Lung (tissue), 12 donors: ENCODE results near the gene IER2. TPM values are rescaled to one million over a fixed set of nuclear protein-coding genes. Genes with fewer than 3 reads are reported as not detected.

Experiments
- ATAC-seq: fragments of 200-7000 bp; cut with Tn5 transposase; one replicate; pipeline ENCODE4 v1.9.1; 2020; ENCODE audit warnings: moderate number of reproducible peaks; ENCODE audit not compliant: insufficient read depth, low FRiP score
- DNase-seq, 3 donors: peaks; one replicate each; pipeline ENCODE4 v3.0.0-alpha.2; 2013 to 2017
- H3K27ac ChIP-seq, 2 donors: one replicate each; pipeline ENCODE4 v1.5.1; 2013; ENCODE audit warnings: mild to moderate bottlenecking in 2 of 2, moderate library complexity in 2 of 2, control low read depth in 1 of 2, inconsistent platforms in 1 of 2, low read depth in 1 of 2, low read length in 1 of 2
- H3K27me3 ChIP-seq, 3 donors: one replicate each; pipeline ENCODE4 v1.5.1; 2013; ENCODE audit warnings: low read length in 2 of 3; ENCODE audit not compliant: control insufficient read depth in 3 of 3, insufficient read depth in 3 of 3
- H3K36me3 ChIP-seq, 4 donors: one replicate each; pipeline ENCODE4 v1.5.1; 2013; ENCODE audit warnings: low read length in 4 of 4, mild to moderate bottlenecking in 1 of 4, moderate library complexity in 1 of 4; ENCODE audit not compliant: control insufficient read depth in 4 of 4, insufficient read depth in 4 of 4
- H3K4me1 ChIP-seq, 5 donors: one replicate each; pipeline ENCODE4 v1.5.1; 2013; ENCODE audit warnings: low read length in 5 of 5, mild to moderate bottlenecking in 2 of 5, moderate library complexity in 1 of 5; ENCODE audit not compliant: control insufficient read depth in 5 of 5, insufficient read depth in 5 of 5
- H3K4me3 ChIP-seq: one replicate; pipeline ENCODE4 v1.5.1; 2013; ENCODE audit warnings: mild to moderate bottlenecking, control low read depth, moderate library complexity
- H3K9ac ChIP-seq, 2 donors: one replicate each; pipeline ENCODE4 v1.5.1; 2013; ENCODE audit warnings: low read length in 2 of 2, control low read depth in 1 of 2; ENCODE audit not compliant: insufficient read depth in 1 of 2
- H3K9me3 ChIP-seq, 4 donors: one replicate each; pipeline ENCODE4 v1.5.1; 2013; ENCODE audit warnings: low read length in 3 of 4, mild to moderate bottlenecking in 1 of 4, moderate library complexity in 1 of 4; ENCODE audit not compliant: control insufficient read depth in 4 of 4, insufficient read depth in 3 of 4
- WGBS, 2 donors: extraction: QIAGEN DNeasy Blood & Tissue Kit; methylation state at CpG; one replicate each; pipeline ENCODE4 v1.1.7; 2013; 5-methylcytosine and 5-hydroxymethylcytosine counted together
- polyA plus RNA-seq, 2 donors: library from polyadenylated mRNA; stranded (reverse); fragments of 200-250 nt; gene quantifications; one replicate each; pipeline ENCODE4 v1.2.1, GENCODE V29; 2013
- total RNA-seq, 2 donors: library from RNA; depleted of rRNA in 1 of 2; stranded (reverse); fragments of >200 nt in 1 of 2; gene quantifications; one replicate each; pipeline ENCODE4 v1.2.1, GENCODE V29; 2014 to 2021
- TF ChIP-seq, protein P1 (sequence below): IDR thresholded peaks from 2 replicates; pipeline ENCODE4 v1.5.1; 2012; ENCODE audit warnings: mild to moderate bottlenecking; ENCODE audit errors: control extremely low read depth, extremely low read depth
- donor health status: control.
- donor health status: control.
- donor health status: Bipolar disorder and iron deficiency.
- donor health status: healthy.
- donor health status: DM: yes; HTN: yes; CAD: no.

The IER2 gene
- total and polyA plus RNA-seq, 4 donors: 29.8 to 242 (median 93.0) TPM

DNA sequence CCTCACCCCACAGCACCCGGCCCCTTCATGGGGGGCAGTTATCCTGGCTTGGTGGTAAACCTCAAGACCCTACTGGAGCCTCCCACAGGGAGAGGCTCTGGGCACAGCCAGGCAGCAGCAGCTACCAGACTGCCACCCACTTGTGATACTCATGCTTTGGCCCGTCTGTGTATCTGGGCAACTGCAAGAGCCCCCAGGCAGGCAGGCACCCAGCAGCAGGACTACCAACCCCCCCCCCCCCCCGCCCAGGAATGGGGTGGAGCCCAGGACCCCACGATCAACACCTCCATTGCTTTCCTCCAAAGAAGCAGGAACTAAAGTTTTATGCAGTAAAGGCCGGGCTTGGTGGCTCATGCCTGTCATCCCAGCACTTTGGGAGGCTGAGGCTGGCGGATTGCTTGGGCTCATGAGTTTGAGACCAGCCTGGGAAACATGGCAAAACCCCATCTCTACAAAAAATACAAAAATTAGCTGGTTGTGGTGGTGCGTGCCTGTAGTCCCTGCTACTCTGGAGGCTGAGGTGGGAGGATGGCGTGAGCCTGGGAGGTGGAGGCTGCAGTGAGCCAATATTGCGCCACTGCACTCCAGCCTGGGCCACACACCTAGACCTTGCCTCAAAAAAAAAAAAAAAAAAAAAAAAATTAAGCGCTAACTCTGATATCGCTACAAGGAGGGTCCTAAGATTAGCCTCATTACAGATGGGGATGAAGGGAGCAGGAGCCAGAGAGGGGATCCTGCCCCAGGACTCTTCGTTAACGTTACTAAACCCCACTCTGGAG, 46.4 kb upstream of the IER2 start:
- no peak overlapping the region for H3K9ac ChIP-seq

DNA sequence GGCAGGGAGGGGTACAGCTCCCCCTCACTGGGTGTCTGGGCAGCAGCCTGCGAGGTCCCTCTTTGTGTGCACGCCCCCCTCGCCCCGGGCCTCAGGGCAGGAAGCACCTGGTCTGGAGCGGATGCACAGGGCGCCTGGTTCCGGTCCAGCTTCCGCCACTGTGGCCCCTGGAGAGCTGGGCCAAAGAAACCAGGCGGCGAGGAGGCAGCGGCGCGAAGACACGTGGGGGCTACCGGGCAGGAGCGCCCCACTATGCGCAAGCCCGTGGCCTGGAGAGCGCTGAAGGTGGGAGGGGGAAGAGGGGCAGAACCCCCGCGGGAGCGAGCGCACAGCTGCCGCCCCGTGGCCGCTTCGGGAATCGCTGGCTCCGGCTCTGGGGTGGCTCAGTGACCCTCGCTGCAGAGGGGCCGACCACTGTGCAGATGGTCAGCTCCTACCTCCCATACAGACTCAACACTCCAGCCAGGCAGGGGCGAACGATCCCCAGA, 45.8 kb upstream of the IER2 start:
- Histone ChIP-seq H3K27ac (peak overlapping the region; percentile 5 to 91), H3K4me3 (peak overlapping the region; percentile 8), H3K9me3 (no peaks in the 10 kb centered on the region), H3K9ac (no peak overlapping the region), H3K4me1 (peaks cover 0 to 18% (median 0%) of the 10 kb centered on the region in 5 donors), H3K36me3 (peaks cover 0 to 19% (median 4%) of the 10 kb centered on the region in 4 donors), H3K27me3 (no peaks in the 10 kb centered on the region)
- WGBS, 2 donors: 10 to 24% methylated on average over 30 to 33 of the region's 33 CpGs
- DNase-seq (peak in 2 of 3 donors; percentile 42 to 48), ATAC-seq (no peak)
- TF ChIP-seq, protein P1, sequence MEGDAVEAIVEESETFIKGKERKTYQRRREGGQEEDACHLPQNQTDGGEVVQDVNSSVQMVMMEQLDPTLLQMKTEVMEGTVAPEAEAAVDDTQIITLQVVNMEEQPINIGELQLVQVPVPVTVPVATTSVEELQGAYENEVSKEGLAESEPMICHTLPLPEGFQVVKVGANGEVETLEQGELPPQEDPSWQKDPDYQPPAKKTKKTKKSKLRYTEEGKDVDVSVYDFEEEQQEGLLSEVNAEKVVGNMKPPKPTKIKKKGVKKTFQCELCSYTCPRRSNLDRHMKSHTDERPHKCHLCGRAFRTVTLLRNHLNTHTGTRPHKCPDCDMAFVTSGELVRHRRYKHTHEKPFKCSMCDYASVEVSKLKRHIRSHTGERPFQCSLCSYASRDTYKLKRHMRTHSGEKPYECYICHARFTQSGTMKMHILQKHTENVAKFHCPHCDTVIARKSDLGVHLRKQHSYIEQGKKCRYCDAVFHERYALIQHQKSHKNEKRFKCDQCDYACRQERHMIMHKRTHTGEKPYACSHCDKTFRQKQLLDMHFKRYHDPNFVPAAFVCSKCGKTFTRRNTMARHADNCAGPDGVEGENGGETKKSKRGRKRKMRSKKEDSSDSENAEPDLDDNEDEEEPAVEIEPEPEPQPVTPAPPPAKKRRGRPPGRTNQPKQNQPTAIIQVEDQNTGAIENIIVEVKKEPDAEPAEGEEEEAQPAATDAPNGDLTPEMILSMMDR: peak; percentile 46

More for the DNA sequence above, 46.4 kb upstream of the IER2 start:
- Histone ChIP-seq H3K4me1 (peaks cover 0 to 22% (median 0%) of the 10 kb centered on the region in 5 donors), H3K4me3 (no peak overlapping the region), H3K27ac (peak overlapping the region; percentile 69 to 91), H3K27me3 (no peaks in the 10 kb centered on the region), H3K36me3 (peaks cover 0 to 15% (median 4%) of the 10 kb centered on the region in 4 donors), H3K9me3 (no peaks in the 10 kb centered on the region)
- WGBS, 2 donors: 22 to 53% methylated on average over 13 of the region's 13 CpGs
- ATAC-seq (no peak), DNase-seq (no peak)
- TF ChIP-seq, protein P1: no peak

DNA sequence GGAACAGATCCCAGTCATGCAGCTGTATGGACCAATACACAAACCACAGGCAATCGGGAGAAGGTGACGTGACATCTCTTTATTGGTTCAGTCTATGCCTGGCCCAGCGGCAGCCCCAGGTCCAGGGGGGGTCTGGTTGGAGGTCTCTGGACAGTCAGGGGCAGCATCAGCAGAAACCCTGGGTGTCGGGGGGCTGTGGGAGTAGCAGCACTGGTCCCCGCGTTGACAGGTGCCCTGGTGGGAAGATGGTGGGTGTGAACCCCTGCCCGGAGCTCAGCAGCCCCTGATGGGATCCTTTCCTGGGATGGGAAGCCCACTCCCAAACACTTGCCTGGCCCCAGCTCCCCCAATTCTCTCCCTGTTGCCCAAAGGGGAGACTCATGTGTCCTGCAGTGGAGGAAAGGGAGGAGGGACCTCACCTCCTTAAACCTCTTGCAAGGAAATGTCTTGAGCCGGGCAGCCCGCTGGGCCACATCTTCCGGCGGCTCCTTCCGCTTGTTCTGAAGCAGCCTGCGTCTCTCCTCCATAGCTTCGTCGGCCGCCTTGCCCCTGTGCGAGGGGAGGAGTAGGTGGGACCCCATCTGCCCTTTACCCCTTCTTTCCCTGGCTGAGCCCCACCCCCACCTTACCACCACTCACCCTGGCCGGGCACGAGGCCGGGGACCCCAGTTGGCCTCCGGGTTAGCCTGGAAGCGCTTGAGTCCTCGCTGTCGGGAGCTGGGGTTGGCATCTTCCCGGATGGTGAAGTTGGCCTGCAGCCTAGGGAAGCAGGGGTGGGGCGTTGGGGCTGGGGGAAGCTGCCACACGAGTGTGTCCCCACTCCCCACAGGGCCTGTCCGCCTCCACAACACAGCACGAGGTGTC, 45.1 kb upstream of the IER2 start:
- TF ChIP-seq, protein P1: no peak
- peaks cover 0 to 26% (median 3%) of the 10 kb centered on the region in 4 donors for H3K36me3 ChIP-seq
- H3K4me1 ChIP-seq: peaks cover 0 to 17% (median 0%) of the 10 kb centered on the region in 5 donors
- DNase-seq (no peak), ATAC-seq (no peak)
- no peaks in the 10 kb centered on the region for H3K27me3 ChIP-seq
- H3K27ac ChIP-seq: peak overlapping the region; percentile 5 to 91
- 32 to 46% methylated on average over 26 to 29 of the region's 29 CpGs for WGBS, 2 donors
- no peaks in the 10 kb centered on the region for H3K9me3 ChIP-seq
- peak overlapping the region; percentile 2 for H3K4me3 ChIP-seq
- H3K9ac ChIP-seq: no peak overlapping the region
